Measurements from ENCODE around the gene SFTPB. TPM values are rescaled to one million over a fixed set of nuclear protein-coding genes. Genes with fewer than 3 reads are reported as not detected.

Gene SFTPB
- polyA plus RNA-seq, 1 donor from 2014 or later = not detected

DNA sequence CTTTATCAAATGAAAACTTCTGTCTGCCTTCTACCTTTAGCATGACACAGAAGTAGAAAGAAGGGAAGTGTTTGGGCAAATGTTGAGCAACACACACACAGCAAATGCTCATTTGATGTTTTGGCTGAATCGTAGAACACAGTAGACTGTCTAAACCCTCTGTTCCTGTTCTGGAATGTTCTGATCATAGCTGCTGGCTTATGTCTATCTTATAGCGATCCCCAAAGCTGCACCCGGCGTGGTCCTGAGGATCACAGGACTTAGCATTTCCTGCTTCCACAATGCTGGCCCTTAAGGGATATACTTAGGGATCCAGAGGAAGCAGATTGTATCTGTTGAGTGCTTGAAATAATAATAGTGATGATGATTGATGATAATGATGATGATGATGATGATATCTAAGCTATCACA, 41.4 kb upstream of the SFTPB start:
- H3K27me3 ChIP-seq (ENCODE audit: insufficient read depth, low read depth, low read length) = no peaks in the 10 kb centered on the region
- H3K9me3 ChIP-seq (ENCODE audit: low read length) = no peaks in the 10 kb centered on the region
- no peak overlapping the region for H3K27ac ChIP-seq (ENCODE audit: low read length)

DNA sequence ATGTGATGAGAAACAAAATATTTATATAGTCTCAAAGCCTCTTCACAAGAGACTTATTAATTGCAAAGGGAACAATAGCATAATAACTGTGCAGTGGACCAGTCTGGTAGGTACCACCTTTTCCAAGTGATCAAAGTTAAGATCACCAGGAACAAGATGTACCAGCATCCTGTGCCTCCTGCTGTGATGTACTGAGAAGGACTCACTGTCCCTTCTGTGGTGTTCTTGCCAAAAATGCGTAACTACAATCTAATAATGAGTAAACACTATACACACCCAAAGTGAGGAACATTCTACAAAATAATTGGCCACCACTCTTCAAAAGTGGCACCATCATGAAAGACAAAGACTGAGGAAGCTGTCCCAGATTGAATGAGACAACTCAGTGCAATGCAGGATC, 40.6 kb upstream of the SFTPB start:
- TF ChIP-seq, protein P1, sequence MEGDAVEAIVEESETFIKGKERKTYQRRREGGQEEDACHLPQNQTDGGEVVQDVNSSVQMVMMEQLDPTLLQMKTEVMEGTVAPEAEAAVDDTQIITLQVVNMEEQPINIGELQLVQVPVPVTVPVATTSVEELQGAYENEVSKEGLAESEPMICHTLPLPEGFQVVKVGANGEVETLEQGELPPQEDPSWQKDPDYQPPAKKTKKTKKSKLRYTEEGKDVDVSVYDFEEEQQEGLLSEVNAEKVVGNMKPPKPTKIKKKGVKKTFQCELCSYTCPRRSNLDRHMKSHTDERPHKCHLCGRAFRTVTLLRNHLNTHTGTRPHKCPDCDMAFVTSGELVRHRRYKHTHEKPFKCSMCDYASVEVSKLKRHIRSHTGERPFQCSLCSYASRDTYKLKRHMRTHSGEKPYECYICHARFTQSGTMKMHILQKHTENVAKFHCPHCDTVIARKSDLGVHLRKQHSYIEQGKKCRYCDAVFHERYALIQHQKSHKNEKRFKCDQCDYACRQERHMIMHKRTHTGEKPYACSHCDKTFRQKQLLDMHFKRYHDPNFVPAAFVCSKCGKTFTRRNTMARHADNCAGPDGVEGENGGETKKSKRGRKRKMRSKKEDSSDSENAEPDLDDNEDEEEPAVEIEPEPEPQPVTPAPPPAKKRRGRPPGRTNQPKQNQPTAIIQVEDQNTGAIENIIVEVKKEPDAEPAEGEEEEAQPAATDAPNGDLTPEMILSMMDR (IDR thresholded peaks at IDR 0.05; ENCODE audit: poor library complexity, severe bottlenecking) = no peak
- TF ChIP-seq POLR2AphosphoS5 (IDR thresholded peaks at IDR 0.05) (no peak), EZH2 (IDR thresholded peaks at IDR 0.05; ENCODE audit: borderline replicate concordance, insufficient read depth, low read length, poor library complexity, severe bottlenecking) (no peak), RAD21 (conservative IDR thresholded peaks at IDR 0.05) (no peak), SMC3 (conservative IDR thresholded peaks at IDR 0.05; ENCODE audit: poor library complexity) (no peak), MXI1 (conservative IDR thresholded peaks at IDR 0.05; ENCODE audit: poor library complexity, severe bottlenecking) (no peak), EP300 (conservative IDR thresholded peaks at IDR 0.05; ENCODE audit: poor library complexity, severe bottlenecking) (no peak), TAF1 (IDR thresholded peaks at IDR 0.05; ENCODE audit: low read depth) (no peak)
- TF ChIP-seq, protein P2, sequence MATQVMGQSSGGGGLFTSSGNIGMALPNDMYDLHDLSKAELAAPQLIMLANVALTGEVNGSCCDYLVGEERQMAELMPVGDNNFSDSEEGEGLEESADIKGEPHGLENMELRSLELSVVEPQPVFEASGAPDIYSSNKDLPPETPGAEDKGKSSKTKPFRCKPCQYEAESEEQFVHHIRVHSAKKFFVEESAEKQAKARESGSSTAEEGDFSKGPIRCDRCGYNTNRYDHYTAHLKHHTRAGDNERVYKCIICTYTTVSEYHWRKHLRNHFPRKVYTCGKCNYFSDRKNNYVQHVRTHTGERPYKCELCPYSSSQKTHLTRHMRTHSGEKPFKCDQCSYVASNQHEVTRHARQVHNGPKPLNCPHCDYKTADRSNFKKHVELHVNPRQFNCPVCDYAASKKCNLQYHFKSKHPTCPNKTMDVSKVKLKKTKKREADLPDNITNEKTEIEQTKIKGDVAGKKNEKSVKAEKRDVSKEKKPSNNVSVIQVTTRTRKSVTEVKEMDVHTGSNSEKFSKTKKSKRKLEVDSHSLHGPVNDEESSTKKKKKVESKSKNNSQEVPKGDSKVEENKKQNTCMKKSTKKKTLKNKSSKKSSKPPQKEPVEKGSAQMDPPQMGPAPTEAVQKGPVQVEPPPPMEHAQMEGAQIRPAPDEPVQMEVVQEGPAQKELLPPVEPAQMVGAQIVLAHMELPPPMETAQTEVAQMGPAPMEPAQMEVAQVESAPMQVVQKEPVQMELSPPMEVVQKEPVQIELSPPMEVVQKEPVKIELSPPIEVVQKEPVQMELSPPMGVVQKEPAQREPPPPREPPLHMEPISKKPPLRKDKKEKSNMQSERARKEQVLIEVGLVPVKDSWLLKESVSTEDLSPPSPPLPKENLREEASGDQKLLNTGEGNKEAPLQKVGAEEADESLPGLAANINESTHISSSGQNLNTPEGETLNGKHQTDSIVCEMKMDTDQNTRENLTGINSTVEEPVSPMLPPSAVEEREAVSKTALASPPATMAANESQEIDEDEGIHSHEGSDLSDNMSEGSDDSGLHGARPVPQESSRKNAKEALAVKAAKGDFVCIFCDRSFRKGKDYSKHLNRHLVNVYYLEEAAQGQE (IDR thresholded peaks at IDR 0.05; ENCODE audit: borderline replicate concordance) = no peak
- Histone ChIP-seq H3K27ac (ENCODE audit: low read length) (no peak overlapping the region), H3K27me3 (ENCODE audit: insufficient read depth, low read depth, low read length) (no peaks in the 10 kb centered on the region), H3K9me2 (ENCODE audit: insufficient read depth, low read length) (no peaks in the 10 kb centered on the region), H3K4me2 (ENCODE audit: low read length) (no peak overlapping the region), H3K9ac (ENCODE audit: low read length) (no peak overlapping the region), H3K4me3 (ENCODE audit: low read length) (no peak overlapping the region), H3K79me2 (replicated peaks; ENCODE audit: insufficient read depth, low read length) (no peaks in the 10 kb centered on the region), H2AFZ (ENCODE audit: low read depth, low read length) (no peak overlapping the region), H3K9me3 (ENCODE audit: low read length) (no peaks in the 10 kb centered on the region), H4K20me1 (ENCODE audit: insufficient read depth) (no peaks in the 10 kb centered on the region), H3F3A (ENCODE audit: insufficient read depth, low read length, poor library complexity, severe bottlenecking) (no peaks in the 10 kb centered on the region), H3K36me3 (ENCODE audit: insufficient read depth, low read length) (no peaks in the 10 kb centered on the region)

More for the DNA sequence above, 41.4 kb upstream of the SFTPB start:
- Histone ChIP-seq H4K20me1 (ENCODE audit: insufficient read depth) (no peaks in the 10 kb centered on the region), H3F3A (ENCODE audit: insufficient read depth, low read length, poor library complexity, severe bottlenecking) (no peaks in the 10 kb centered on the region), H3K4me2 (ENCODE audit: low read length) (no peak overlapping the region), H3K9me2 (ENCODE audit: insufficient read depth, low read length) (no peaks in the 10 kb centered on the region), H3K9ac (ENCODE audit: low read length) (no peak overlapping the region), H3K79me2 (replicated peaks; ENCODE audit: insufficient read depth, low read length) (no peaks in the 10 kb centered on the region), H2AFZ (ENCODE audit: low read depth, low read length) (no peak overlapping the region), H3K36me3 (ENCODE audit: insufficient read depth, low read length) (no peaks in the 10 kb centered on the region), H3K4me3 (ENCODE audit: low read length) (no peak overlapping the region)
- TF ChIP-seq RAD21 (conservative IDR thresholded peaks at IDR 0.05) (no peak), POLR2AphosphoS5 (IDR thresholded peaks at IDR 0.05) (no peak), EZH2 (IDR thresholded peaks at IDR 0.05; ENCODE audit: borderline replicate concordance, insufficient read depth, low read length, poor library complexity, severe bottlenecking) (no peak), SMC3 (conservative IDR thresholded peaks at IDR 0.05; ENCODE audit: poor library complexity) (no peak), TAF1 (IDR thresholded peaks at IDR 0.05; ENCODE audit: low read depth) (no peak), EP300 (conservative IDR thresholded peaks at IDR 0.05; ENCODE audit: poor library complexity, severe bottlenecking) (no peak), MXI1 (conservative IDR thresholded peaks at IDR 0.05; ENCODE audit: poor library complexity, severe bottlenecking) (no peak)
- TF ChIP-seq, protein P2 (IDR thresholded peaks at IDR 0.05; ENCODE audit: borderline replicate concordance) = no peak
- TF ChIP-seq, protein P1 (IDR thresholded peaks at IDR 0.05; ENCODE audit: poor library complexity, severe bottlenecking) = no peak
